ENCODE data around the gene PTPRA. TPM values are rescaled to one million over a fixed set of nuclear protein-coding genes. Genes with fewer than 3 reads are reported as not detected.
A peak's percentile ranks its signal among the peaks of the same experiment; 100 is the strongest.

Gene PTPRA
- total and polyA plus RNA-seq, 2 of the 13 experiments (the other 11 are each of a cell fraction or from before 2014, with no cell fraction given) = 47.2 to 127 TPM

DNA sequence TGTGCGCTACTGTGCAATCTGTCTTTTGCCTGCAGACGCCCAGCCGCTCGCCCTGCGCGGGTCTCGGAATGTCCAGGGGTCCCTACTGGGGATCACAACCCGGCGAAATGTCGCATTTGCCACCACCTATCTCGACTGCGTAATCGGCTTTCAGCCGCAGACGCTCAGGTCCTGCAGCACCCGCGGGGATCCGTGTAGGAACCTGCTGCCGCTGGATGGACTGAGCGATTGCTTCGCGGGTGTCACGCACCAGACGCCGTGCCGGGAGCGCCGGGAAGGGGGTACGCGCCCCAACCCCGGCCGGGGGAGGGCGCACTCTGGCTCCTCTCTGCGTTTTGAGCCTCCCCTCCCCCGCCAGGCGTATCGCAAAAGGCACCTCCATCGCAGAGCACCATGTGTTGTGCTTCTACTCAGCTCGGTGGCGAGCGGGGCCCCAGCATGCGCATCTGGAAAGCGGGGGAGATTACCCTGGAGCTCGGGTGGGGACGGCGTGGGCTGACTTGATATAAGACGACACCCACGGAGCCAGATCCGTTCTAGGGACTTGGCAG, 747 bp upstream of the PTPRA start (continued):
- peak; percentile 43; the same call in 1 of the 2 replicates for TF ChIP-seq PCBP1 (IDR thresholded peaks at IDR 0.05; ENCODE audit: borderline replicate concordance, low read depth, low read length)
- TF ChIP-seq AGO1 (IDR thresholded peaks at IDR 0.05; ENCODE audit: low read depth, low read length, poor library complexity, severe bottlenecking) = no peak
- TF ChIP-seq HOXA9 (CRISPR knock-in tag; IDR thresholded peaks at IDR 0.05; ENCODE audit: borderline replicate concordance) = no peak; the same call in 1 of the 2 replicates
- TF ChIP-seq ZNF33B (CRISPR knock-in tag; IDR thresholded peaks at IDR 0.05) = no peak; the same call in 1 of the 2 replicates
- TF ChIP-seq CAMTA2 (CRISPR knock-in tag; IDR thresholded peaks at IDR 0.05; ENCODE audit: borderline replicate concordance) = peak; percentile 93; the same call in 1 of the 2 replicates
- TF ChIP-seq, protein P1, sequence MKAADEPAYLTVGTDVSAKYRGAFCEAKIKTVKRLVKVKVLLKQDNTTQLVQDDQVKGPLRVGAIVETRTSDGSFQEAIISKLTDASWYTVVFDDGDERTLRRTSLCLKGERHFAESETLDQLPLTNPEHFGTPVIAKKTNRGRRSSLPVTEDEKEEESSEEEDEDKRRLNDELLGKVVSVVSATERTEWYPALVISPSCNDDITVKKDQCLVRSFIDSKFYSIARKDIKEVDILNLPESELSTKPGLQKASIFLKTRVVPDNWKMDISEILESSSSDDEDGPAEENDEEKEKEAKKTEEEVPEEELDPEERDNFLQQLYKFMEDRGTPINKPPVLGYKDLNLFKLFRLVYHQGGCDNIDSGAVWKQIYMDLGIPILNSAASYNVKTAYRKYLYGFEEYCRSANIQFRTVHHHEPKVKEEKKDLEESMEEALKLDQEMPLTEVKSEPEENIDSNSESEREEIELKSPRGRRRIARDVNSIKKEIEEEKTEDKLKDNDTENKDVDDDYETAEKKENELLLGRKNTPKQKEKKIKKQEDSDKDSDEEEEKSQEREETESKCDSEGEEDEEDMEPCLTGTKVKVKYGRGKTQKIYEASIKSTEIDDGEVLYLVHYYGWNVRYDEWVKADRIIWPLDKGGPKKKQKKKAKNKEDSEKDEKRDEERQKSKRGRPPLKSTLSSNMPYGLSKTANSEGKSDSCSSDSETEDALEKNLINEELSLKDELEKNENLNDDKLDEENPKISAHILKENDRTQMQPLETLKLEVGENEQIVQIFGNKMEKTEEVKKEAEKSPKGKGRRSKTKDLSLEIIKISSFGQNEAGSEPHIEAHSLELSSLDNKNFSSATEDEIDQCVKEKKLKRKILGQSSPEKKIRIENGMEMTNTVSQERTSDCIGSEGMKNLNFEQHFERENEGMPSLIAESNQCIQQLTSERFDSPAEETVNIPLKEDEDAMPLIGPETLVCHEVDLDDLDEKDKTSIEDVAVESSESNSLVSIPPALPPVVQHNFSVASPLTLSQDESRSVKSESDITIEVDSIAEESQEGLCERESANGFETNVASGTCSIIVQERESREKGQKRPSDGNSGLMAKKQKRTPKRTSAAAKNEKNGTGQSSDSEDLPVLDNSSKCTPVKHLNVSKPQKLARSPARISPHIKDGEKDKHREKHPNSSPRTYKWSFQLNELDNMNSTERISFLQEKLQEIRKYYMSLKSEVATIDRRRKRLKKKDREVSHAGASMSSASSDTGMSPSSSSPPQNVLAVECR (CRISPR knock-in tag; IDR thresholded peaks at IDR 0.05; ENCODE audit: borderline replicate concordance) = peak; percentile 35; the same call in 1 of the 2 replicates
- no peak for TF ChIP-seq ZNF10 (CRISPR knock-in tag; IDR thresholded peaks at IDR 0.05; ENCODE audit: borderline replicate concordance, low read depth)
- no peak for TF ChIP-seq ZFX (CRISPR knock-in tag; IDR thresholded peaks at IDR 0.05; ENCODE audit: low read depth)
